Measurements from ENCODE around the gene ARAP1.
A peak's percentile ranks its signal among the peaks of the same experiment; 100 is the strongest.

ARAP1 gene

GRCh38 chr11:72702096-72702495, 50.1 kb downstream of the ARAP1 start:
- DNase-seq, result no peak

GRCh38 chr11:72701466-72701865, 50.7 kb downstream of the ARAP1 start:
- DNase-seq, result no peak

GRCh38 chr11:72700146-72700545, 52.1 kb downstream of the ARAP1 start:
- no peak for DNase-seq

GRCh38 chr11:72697814-72698213, 54.4 kb downstream of the ARAP1 start:
- DNase-seq, result no peak

- no peak for DNase-seq
Measured at GRCh38 chr11:72696866-72697700, 55.1 kb downstream of the ARAP1 start.

GRCh38 chr11:72695354-72695753, 56.9 kb downstream of the ARAP1 start:
- no peak for DNase-seq

GRCh38 chr11:72693271-72693968, 58.8 kb downstream of the ARAP1 start:
- DNase-seq, result no peak

- no peak for DNase-seq
Measured at GRCh38 chr11:72692498-72693237, 59.5 kb downstream of the ARAP1 start.

- DNase-seq, result no peak
Measured at GRCh38 chr11:72690166-72690565, 62.0 kb downstream of the ARAP1 start.

- DNase-seq, result no peak
Measured at GRCh38 chr11:72688929-72689328, 63.3 kb downstream of the ARAP1 start.

- DNase-seq, result no peak
Measured at GRCh38 chr11:72688486-72688885, 63.7 kb downstream of the ARAP1 start.

GRCh38 chr11:72687326-72687725, 64.9 kb downstream of the ARAP1 start:
- DNase-seq, result no peak

GRCh38 chr11:72686639-72687220, 65.5 kb downstream of the ARAP1 start:
- no peak for DNase-seq

GRCh38 chr11:72685560-72686480, 66.4 kb downstream of the ARAP1 start:
- DNase-seq, result no peak

- peak; percentile 34 for DNase-seq
Measured at GRCh38 chr11:72684236-72684912, 67.8 kb downstream of the ARAP1 start.

- peak; percentile 46 for DNase-seq
Measured at GRCh38 chr11:72683782-72684200, 68.4 kb downstream of the ARAP1 start.

GRCh38 chr11:72682858-72683243, 69.4 kb downstream of the ARAP1 start:
- DNase-seq, result no peak

GRCh38 chr11:72682238-72682857, 69.9 kb downstream of the ARAP1 start:
- no peak for DNase-seq

- DNase-seq, result no peak
Measured at GRCh38 chr11:72681226-72682153, 70.7 kb downstream of the ARAP1 start.

GRCh38 chr11:72680624-72681158, 71.5 kb downstream of the ARAP1 start:
- DNase-seq, result no peak
